ENCODE measurements around the gene CCDC157. TPM values are rescaled to one million over a fixed set of nuclear protein-coding genes. Genes with fewer than 3 reads are reported as not detected.

CCDC157 gene
- polyA plus RNA-seq, 1 of the 3 experiments (the other 2 are of a cell fraction), result 5.8 TPM

GRCh38 chr22:30399718-30400117, 42.9 kb downstream of the CCDC157 start:
- no peak for TF ChIP-seq ZBTB33 (IDR thresholded peaks at IDR 0.05; ENCODE audit: borderline replicate concordance, low read depth)
- no peak for TF ChIP-seq TCF12 (IDR thresholded peaks at IDR 0.05)
- TF ChIP-seq FOSL2 (IDR thresholded peaks at IDR 0.05; ENCODE audit: borderline replicate concordance, low read depth), result no peak
- no peak for TF ChIP-seq YY1 (IDR thresholded peaks at IDR 0.05; ENCODE audit: low read depth)
- TF ChIP-seq, protein P1, sequence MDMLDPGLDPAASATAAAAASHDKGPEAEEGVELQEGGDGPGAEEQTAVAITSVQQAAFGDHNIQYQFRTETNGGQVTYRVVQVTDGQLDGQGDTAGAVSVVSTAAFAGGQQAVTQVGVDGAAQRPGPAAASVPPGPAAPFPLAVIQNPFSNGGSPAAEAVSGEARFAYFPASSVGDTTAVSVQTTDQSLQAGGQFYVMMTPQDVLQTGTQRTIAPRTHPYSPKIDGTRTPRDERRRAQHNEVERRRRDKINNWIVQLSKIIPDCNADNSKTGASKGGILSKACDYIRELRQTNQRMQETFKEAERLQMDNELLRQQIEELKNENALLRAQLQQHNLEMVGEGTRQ (IDR thresholded peaks at IDR 0.05; ENCODE audit: borderline replicate concordance, low read depth, low read length), result no peak
- TF ChIP-seq TAF1 (IDR thresholded peaks at IDR 0.05; ENCODE audit: borderline replicate concordance, low read depth, low read length), result no peak
- no peak for TF ChIP-seq REST (IDR thresholded peaks at IDR 0.05; ENCODE audit: low read depth, low read length)
- no peak for TF ChIP-seq MEF2A (IDR thresholded peaks at IDR 0.05; ENCODE audit: borderline replicate concordance, low read depth)
- no peak for TF ChIP-seq RAD21 (IDR thresholded peaks at IDR 0.05; ENCODE audit: low read length)
- TF ChIP-seq RXRA (IDR thresholded peaks at IDR 0.05; ENCODE audit: borderline replicate concordance, low read depth), result no peak
- Histone ChIP-seq H3K36me3 (replicated peaks in 1 of 2; ENCODE audit: control insufficient read depth in 1 of 2, insufficient read depth in 2 of 2, low read length in 1 of 2) (no peaks in the 10 kb centered on the region), H3K4me2 (no peak overlapping the region), H3K27ac (ENCODE audit: low read depth in 2 of 2, low read length in 1 of 2) (no peak overlapping the region), H2AFZ (ENCODE audit: low read depth) (no peak overlapping the region), H3K9me3 (no peaks in the 10 kb centered on the region), H3K27me3 (ENCODE audit: insufficient read depth) (no peaks in the 10 kb centered on the region), H3K4me1 (ENCODE audit: control insufficient read depth in 1 of 2, insufficient read depth in 2 of 2, low read depth in 1 of 2, low read length in 1 of 2) (peaks cover 0 to 14% of the 10 kb centered on the region in 2 experiments; a peak in 1 of 4 replicates), H3K9ac (no peak overlapping the region), H4K20me1 (ENCODE audit: insufficient read depth) (0 out of 2 replicates have a peak, but pooled peaks cover 6% of the 10 kb centered on the region), H3F3A (replicated peaks; ENCODE audit: insufficient read depth) (no peaks in the 10 kb centered on the region), H3K79me2 (ENCODE audit: insufficient read depth) (peaks cover 39% of the 10 kb centered on the region), H3K9me2 (no peaks in the 10 kb centered on the region), H3K4me3 (ENCODE audit: low read depth in 2 of 2, low read length in 1 of 2) (no peak overlapping the region)
- 98% methylated on average over 5 of the region's 5 CpGs for WGBS (ENCODE audit: low lambda C conversion rate)
- ChIA-PET POLR2A (no interaction called here), CTCF (interaction anchor here (1.2 to 1.4 kb wide), 2 partner anchors 12 to 34 kb away, joined by 3 to 5 read pairs; partner anchors contain the start of gene RNF215)
- DNase-seq, result no peak

DNA sequence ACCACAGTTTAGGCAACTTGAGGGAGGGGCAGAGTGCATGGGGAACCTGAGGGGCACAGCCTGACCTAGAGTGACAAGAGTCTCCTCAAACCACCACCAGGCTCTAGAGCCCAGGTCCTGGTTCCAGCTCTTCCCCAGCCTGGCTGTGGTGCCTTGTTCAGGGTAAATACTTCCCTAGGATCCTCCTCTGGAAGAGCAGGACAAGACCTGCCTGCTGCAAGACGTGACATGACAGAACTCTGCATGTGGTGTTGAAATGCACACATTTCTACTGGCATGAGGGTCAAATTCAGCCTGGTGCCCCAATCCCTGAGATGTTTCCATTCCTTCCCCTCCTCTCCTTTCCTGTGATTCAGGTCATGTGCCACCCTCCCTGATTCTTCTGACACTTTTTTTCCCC, 43.4 kb downstream of the CCDC157 start:
- no peaks in the 10 kb centered on the region for H3K27me3 ChIP-seq (ENCODE audit: insufficient read depth)
- no peaks in the 10 kb centered on the region for H3K9me3 ChIP-seq
- no peak for DNase-seq
- no peaks in the 10 kb centered on the region for H3K9me2 ChIP-seq
- H3F3A ChIP-seq (replicated peaks; ENCODE audit: insufficient read depth), result no peaks in the 10 kb centered on the region
- H3K36me3 ChIP-seq (replicated peaks in 1 of 2; ENCODE audit: control insufficient read depth in 1 of 2, insufficient read depth in 2 of 2, low read length in 1 of 2), result no peaks in the 10 kb centered on the region
- 100% methylated on average over 1 of the region's 1 CpG for WGBS (ENCODE audit: low lambda C conversion rate)
- no peak overlapping the region for H2AFZ ChIP-seq (ENCODE audit: low read depth)
- no peak overlapping the region for H3K4me2 ChIP-seq
- peaks cover 0 to 14% of the 10 kb centered on the region in 2 experiments; a peak in 1 of 4 replicates for H3K4me1 ChIP-seq (ENCODE audit: control insufficient read depth in 1 of 2, insufficient read depth in 2 of 2, low read depth in 1 of 2, low read length in 1 of 2)
- peaks cover 39% of the 10 kb centered on the region for H3K79me2 ChIP-seq (ENCODE audit: insufficient read depth)
- H4K20me1 ChIP-seq (ENCODE audit: insufficient read depth), result 0 out of 2 replicates have a peak, but pooled peaks cover 6% of the 10 kb centered on the region
- POLR2A ChIA-PET, result no interaction called here
- CTCF ChIA-PET, result interaction anchor here (1.2 to 1.4 kb wide), 2 partner anchors 13 to 34 kb away, joined by 3 to 5 read pairs; partner anchors contain the start of gene RNF215
- H3K9ac ChIP-seq, result no peak overlapping the region
- H3K4me3 ChIP-seq (ENCODE audit: low read depth in 2 of 2, low read length in 1 of 2), result no peak overlapping the region
- H3K27ac ChIP-seq (ENCODE audit: low read depth in 2 of 2, low read length in 1 of 2), result no peak overlapping the region
- TF ChIP-seq RAD21 (IDR thresholded peaks at IDR 0.05; ENCODE audit: low read length) (no peak), RXRA (IDR thresholded peaks at IDR 0.05; ENCODE audit: borderline replicate concordance, low read depth) (no peak), TAF1 (IDR thresholded peaks at IDR 0.05; ENCODE audit: borderline replicate concordance, low read depth, low read length) (no peak), RCOR1 (IDR thresholded peaks at IDR 0.05; ENCODE audit: low read length) (no peak), CTCF (IDR thresholded peaks at IDR 0.05) (no peak), YY1 (IDR thresholded peaks at IDR 0.05; ENCODE audit: low read depth) (no peak), JUND (IDR thresholded peaks at IDR 0.05) (no peak), EZH2phosphoT487 (IDR thresholded peaks at IDR 0.05; ENCODE audit: borderline replicate concordance, low read depth) (no peak)
- TF ChIP-seq, protein P2, sequence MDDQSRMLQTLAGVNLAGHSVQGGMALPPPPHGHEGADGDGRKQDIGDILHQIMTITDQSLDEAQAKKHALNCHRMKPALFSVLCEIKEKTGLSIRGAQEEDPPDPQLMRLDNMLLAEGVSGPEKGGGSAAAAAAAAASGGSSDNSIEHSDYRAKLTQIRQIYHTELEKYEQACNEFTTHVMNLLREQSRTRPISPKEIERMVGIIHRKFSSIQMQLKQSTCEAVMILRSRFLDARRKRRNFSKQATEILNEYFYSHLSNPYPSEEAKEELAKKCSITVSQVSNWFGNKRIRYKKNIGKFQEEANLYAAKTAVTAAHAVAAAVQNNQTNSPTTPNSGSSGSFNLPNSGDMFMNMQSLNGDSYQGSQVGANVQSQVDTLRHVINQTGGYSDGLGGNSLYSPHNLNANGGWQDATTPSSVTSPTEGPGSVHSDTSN (IDR thresholded peaks at IDR 0.05), result no peak
- TF ChIP-seq, protein P3, sequence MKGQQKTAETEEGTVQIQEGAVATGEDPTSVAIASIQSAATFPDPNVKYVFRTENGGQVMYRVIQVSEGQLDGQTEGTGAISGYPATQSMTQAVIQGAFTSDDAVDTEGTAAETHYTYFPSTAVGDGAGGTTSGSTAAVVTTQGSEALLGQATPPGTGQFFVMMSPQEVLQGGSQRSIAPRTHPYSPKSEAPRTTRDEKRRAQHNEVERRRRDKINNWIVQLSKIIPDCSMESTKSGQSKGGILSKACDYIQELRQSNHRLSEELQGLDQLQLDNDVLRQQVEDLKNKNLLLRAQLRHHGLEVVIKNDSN (IDR thresholded peaks at IDR 0.05; ENCODE audit: borderline replicate concordance, low read depth), result no peak
